Liver (tissue), 9 donors: ENCODE results near the gene C5orf58. TPM values are rescaled to one million over a fixed set of nuclear protein-coding genes. Genes with fewer than 3 reads are reported as not detected.

ENCODE experiments used
- DNase-seq: peaks from one replicate; pipeline ENCODE4 v3.0.0-alpha.2; 2017; ENCODE audit warnings: low spot score
- H3K27ac ChIP-seq, 2 donors: one replicate each; pipeline ENCODE4 v1.7.0; 2013; ENCODE audit warnings: inconsistent platforms in 2 of 2, low read length in 2 of 2, control low read depth in 1 of 2, low read depth in 1 of 2, mild to moderate bottlenecking in 1 of 2
- H3K27me3 ChIP-seq, 4 donors: one replicate each; pipeline versions ENCODE4 v1.6.1 to v1.7.0; 2013; ENCODE audit warnings: low read length in 3 of 4, inconsistent platforms in 1 of 4, mild to moderate bottlenecking in 1 of 4, moderate library complexity in 1 of 4; ENCODE audit not compliant: control insufficient read depth in 4 of 4, insufficient read depth in 4 of 4
- H3K36me3 ChIP-seq, 4 donors: one replicate each; pipeline versions ENCODE4 v1.6.1 to v1.7.0; 2013; ENCODE audit warnings: low read length in 3 of 4, mild to moderate bottlenecking in 3 of 4, low read depth in 1 of 4, moderate library complexity in 1 of 4; ENCODE audit not compliant: control insufficient read depth in 4 of 4, insufficient read depth in 3 of 4
- H3K4me1 ChIP-seq, 4 donors: one replicate each; pipeline versions ENCODE4 v1.6.1 to v1.7.0; 2013; ENCODE audit warnings: low read length in 3 of 4, mild to moderate bottlenecking in 3 of 4, moderate library complexity in 1 of 4; ENCODE audit not compliant: control insufficient read depth in 4 of 4, insufficient read depth in 4 of 4
- H3K4me3 ChIP-seq, 3 donors: one replicate each; pipeline versions ENCODE4 v1.6.1 to v1.7.0; 2013; ENCODE audit warnings: low read length in 3 of 3, control low read depth in 1 of 3, low read depth in 1 of 3, mild to moderate bottlenecking in 1 of 3
- H3K9ac ChIP-seq, 2 donors: one replicate each; pipeline ENCODE4 v1.7.0; 2013; ENCODE audit warnings: low read length in 2 of 2, mild to moderate bottlenecking in 2 of 2, moderate library complexity in 2 of 2, control low read depth in 1 of 2, low read depth in 1 of 2
- H3K9me3 ChIP-seq, 4 donors: one replicate each; pipeline versions ENCODE4 v1.6.1 to v1.7.0; 2013; ENCODE audit warnings: low read length in 3 of 4; ENCODE audit not compliant: control insufficient read depth in 4 of 4
- EGR1 ChIP-seq, 2 donors: IDR thresholded peaks; 2 replicates each; pipeline ENCODE4 v1.6.1; 2016 to 2018; ENCODE audit warnings: antibody characterized with exemption in 2 of 2, low read depth in 2 of 2
- FOXA1 ChIP-seq: IDR thresholded peaks from 2 replicates; pipeline ENCODE4 v1.6.1; 2016; ENCODE audit warnings: antibody characterized with exemption
- FOXA2 ChIP-seq: IDR thresholded peaks from 2 replicates; pipeline ENCODE4 v1.6.1; 2016; ENCODE audit warnings: antibody characterized with exemption
- GABPA ChIP-seq, 2 donors: IDR thresholded peaks in 1 of 2; conservative IDR thresholded peaks in 1 of 2; 2 replicates each; pipeline ENCODE4 v1.6.1; 2016; ENCODE audit warnings: antibody characterized with exemption in 2 of 2, mild to moderate bottlenecking in 1 of 2, moderate library complexity in 1 of 2
- HNF4G ChIP-seq: IDR thresholded peaks from 2 replicates; pipeline ENCODE4 v1.6.1; 2016; ENCODE audit warnings: antibody characterized with exemption
- JUND ChIP-seq, 2 donors: IDR thresholded peaks; 2 replicates each; pipeline ENCODE4 v1.6.1; 2016; ENCODE audit warnings: antibody characterized with exemption in 2 of 2
- NR2F2 ChIP-seq: IDR thresholded peaks from 2 replicates; pipeline ENCODE4 v1.6.1; 2016; ENCODE audit warnings: antibody characterized with exemption
- RAD21 ChIP-seq, 2 donors: IDR thresholded peaks; 2 replicates each; pipeline ENCODE4 v1.6.1; 2016; ENCODE audit warnings: antibody characterized with exemption in 2 of 2, mild to moderate bottlenecking in 2 of 2
- SP1 ChIP-seq: IDR thresholded peaks from 2 replicates; pipeline ENCODE4 v1.6.1; 2018; ENCODE audit warnings: antibody characterized with exemption, mild to moderate bottlenecking
- TAF1 ChIP-seq: conservative IDR thresholded peaks from 2 replicates; pipeline ENCODE4 v1.6.1; 2016; ENCODE audit warnings: antibody characterized with exemption, mild to moderate bottlenecking
- YY1 ChIP-seq: IDR thresholded peaks from 2 replicates; pipeline ENCODE4 v1.6.1; 2016; ENCODE audit warnings: antibody characterized with exemption, mild to moderate bottlenecking
- WGBS: extraction: QIAGEN DNeasy Blood & Tissue Kit; methylation state at CpG from one replicate; pipeline ENCODE4 v1.1.7; 2013; 5-methylcytosine and 5-hydroxymethylcytosine counted together
- polyA plus RNA-seq, 2 donors: library from polyadenylated mRNA; stranded (reverse) in 1 of 2; unstranded in 1 of 2; fragments of 200-250 nt in 1 of 2; fragments of >200 nt in 1 of 2; fragmentation: Nextera tagmentation in 1 of 2; extraction: Ambion mirVana in 1 of 2; gene quantifications; one replicate each; pipeline versions ENCODE4 v1.2.1 to v1.2.3, GENCODE V29; 2013 to 2015
- total RNA-seq, 2 donors: library from RNA; depleted of rRNA; stranded (reverse); fragments of >200 nt; gene quantifications; one replicate each; pipeline ENCODE4 v1.2.3, GENCODE V29; 2014
- TF ChIP-seq, protein P1 (sequence below): IDR thresholded peaks from 2 replicates; pipeline ENCODE4 v1.6.1; 2016; ENCODE audit warnings: antibody characterized with exemption, mild to moderate bottlenecking
- TF ChIP-seq, protein P2 (sequence below): fragments of 150-350 bp; IDR thresholded peaks from 2 replicates; pipeline ENCODE4 v1.5.1; 2017; ENCODE audit warnings: improper control_type of control experiment, low read depth, low read length; ENCODE audit not compliant: missing input control
- TF ChIP-seq, protein P3 (sequence below): IDR thresholded peaks from 2 replicates; pipeline ENCODE4 v1.6.1; 2016; ENCODE audit warnings: antibody characterized with exemption
- TF ChIP-seq, protein P4 (sequence below): IDR thresholded peaks from 2 replicates; pipeline ENCODE4 v1.6.1; 2016; ENCODE audit warnings: antibody characterized with exemption
- TF ChIP-seq, protein P5 (sequence below): IDR thresholded peaks from 2 replicates; pipeline ENCODE4 v1.6.1; 2016; ENCODE audit warnings: antibody characterized with exemption
- donor health status: healthy.
- donor health status: healthy.
- donor health status: healthy.
- donor health status: healthy.
- donor health status: healthy.

The C5orf58 gene
- total and polyA plus RNA-seq, 4 donors: 0.64 TPM; not detected in 3

DNA sequence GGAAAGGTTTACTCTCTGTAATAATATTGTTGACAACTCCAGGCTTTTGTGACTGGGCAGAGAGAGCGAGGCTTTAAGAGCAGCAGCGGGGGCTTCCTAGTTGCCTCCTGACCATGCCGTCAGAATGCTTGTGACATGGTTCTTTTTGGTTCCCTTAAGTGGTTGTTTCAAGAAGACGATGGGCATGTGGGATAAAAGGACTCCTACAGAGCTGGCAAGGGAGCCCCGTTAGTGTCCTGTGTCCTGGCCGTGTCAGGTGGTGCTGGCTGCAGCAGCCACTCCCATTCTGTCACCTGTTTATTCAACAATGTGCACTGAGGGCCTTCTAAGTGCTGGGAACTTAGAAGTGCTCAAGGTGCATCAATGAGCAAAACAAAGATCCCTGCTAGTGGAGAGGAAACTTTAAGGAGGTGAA is 45.1 kb downstream of the C5orf58 start:
- Histone ChIP-seq H3K4me1 (peaks cover 0 to 9% (median 5%) of the 10 kb centered on the region in 4 donors), H3K9ac (no peak overlapping the region), H3K27me3 (no peaks in the 10 kb centered on the region), H3K4me3 (no peak overlapping the region), H3K9me3 (no peaks in the 10 kb centered on the region), H3K36me3 (peaks cover 0 to 5% (median 1%) of the 10 kb centered on the region in 4 donors), H3K27ac (peak overlapping the region in 1 of 2 donors; percentile 5)
- no peak for DNase-seq
- 43% methylated on average over 6 of the region's 6 CpGs for WGBS
- TF ChIP-seq YY1: no peak
- TF ChIP-seq, protein P1, sequence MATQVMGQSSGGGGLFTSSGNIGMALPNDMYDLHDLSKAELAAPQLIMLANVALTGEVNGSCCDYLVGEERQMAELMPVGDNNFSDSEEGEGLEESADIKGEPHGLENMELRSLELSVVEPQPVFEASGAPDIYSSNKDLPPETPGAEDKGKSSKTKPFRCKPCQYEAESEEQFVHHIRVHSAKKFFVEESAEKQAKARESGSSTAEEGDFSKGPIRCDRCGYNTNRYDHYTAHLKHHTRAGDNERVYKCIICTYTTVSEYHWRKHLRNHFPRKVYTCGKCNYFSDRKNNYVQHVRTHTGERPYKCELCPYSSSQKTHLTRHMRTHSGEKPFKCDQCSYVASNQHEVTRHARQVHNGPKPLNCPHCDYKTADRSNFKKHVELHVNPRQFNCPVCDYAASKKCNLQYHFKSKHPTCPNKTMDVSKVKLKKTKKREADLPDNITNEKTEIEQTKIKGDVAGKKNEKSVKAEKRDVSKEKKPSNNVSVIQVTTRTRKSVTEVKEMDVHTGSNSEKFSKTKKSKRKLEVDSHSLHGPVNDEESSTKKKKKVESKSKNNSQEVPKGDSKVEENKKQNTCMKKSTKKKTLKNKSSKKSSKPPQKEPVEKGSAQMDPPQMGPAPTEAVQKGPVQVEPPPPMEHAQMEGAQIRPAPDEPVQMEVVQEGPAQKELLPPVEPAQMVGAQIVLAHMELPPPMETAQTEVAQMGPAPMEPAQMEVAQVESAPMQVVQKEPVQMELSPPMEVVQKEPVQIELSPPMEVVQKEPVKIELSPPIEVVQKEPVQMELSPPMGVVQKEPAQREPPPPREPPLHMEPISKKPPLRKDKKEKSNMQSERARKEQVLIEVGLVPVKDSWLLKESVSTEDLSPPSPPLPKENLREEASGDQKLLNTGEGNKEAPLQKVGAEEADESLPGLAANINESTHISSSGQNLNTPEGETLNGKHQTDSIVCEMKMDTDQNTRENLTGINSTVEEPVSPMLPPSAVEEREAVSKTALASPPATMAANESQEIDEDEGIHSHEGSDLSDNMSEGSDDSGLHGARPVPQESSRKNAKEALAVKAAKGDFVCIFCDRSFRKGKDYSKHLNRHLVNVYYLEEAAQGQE: no peak
- TF ChIP-seq, protein P2, sequence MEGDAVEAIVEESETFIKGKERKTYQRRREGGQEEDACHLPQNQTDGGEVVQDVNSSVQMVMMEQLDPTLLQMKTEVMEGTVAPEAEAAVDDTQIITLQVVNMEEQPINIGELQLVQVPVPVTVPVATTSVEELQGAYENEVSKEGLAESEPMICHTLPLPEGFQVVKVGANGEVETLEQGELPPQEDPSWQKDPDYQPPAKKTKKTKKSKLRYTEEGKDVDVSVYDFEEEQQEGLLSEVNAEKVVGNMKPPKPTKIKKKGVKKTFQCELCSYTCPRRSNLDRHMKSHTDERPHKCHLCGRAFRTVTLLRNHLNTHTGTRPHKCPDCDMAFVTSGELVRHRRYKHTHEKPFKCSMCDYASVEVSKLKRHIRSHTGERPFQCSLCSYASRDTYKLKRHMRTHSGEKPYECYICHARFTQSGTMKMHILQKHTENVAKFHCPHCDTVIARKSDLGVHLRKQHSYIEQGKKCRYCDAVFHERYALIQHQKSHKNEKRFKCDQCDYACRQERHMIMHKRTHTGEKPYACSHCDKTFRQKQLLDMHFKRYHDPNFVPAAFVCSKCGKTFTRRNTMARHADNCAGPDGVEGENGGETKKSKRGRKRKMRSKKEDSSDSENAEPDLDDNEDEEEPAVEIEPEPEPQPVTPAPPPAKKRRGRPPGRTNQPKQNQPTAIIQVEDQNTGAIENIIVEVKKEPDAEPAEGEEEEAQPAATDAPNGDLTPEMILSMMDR: no peak
- TF ChIP-seq FOXA2: no peak
- no peak for TF ChIP-seq HNF4G
- TF ChIP-seq TAF1: no peak
- no peak for TF ChIP-seq NR2F2
- TF ChIP-seq RAD21 (IDR thresholded peaks at IDR 0.05): no peak
- no peak for TF ChIP-seq GABPA (IDR thresholded peaks at IDR 0.05 in 1 of 2, conservative IDR thresholded peaks at IDR 0.05 in 1 of 2)
- no peak for TF ChIP-seq SP1
- no peak for TF ChIP-seq JUND (IDR thresholded peaks at IDR 0.05)

DNA sequence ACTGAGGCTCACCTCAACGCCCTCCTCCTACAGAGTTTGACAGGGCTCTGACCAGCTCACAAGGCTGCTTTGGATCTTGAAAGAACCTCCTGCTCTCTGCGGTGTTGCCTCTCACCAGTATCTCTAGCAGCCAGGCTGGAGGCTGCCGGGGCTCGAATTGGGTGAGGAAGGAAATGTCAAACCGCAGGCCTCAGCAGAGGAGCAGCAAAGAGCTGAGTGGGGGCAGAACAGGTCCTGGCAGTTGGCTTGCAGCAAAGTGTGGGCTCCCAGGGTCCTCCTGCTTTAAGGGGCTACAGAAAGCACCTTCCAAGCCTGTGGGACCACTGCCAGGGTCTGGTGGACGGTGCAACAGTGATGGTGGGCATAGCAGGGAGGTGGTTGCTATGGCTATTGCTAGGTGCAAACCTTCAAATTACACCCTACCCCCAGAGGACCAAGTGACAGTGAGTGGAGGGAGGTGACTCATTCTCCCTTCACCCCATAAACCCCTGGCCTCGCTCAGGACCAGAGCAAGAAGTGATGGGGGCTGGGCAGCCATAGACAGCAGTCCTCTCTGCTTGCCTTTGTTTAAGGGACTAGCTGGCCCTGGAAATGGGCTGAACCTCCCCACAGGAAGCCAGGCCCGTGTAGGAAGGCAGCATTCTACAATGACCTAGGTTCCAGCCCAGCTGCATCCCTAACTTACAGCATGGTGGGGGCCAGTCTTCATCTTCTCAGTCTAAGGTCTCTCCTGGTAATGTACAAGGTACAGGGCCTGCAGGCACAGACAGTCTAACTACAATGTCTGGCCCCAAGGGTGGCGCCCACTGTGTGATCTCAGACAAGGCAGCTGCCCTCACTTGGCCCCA is 46.0 kb downstream of the C5orf58 start:
- Histone ChIP-seq H3K4me1 (peaks cover 0 to 6% (median 3%) of the 10 kb centered on the region in 4 donors), H3K36me3 (peaks cover 0 to 2% (median 0%) of the 10 kb centered on the region in 4 donors), H3K9ac (no peak overlapping the region), H3K27me3 (no peaks in the 10 kb centered on the region), H3K27ac (peak overlapping the region in 1 of 2 donors; percentile 24), H3K4me3 (no peak overlapping the region), H3K9me3 (peaks cover 0 to 5% (median 0%) of the 10 kb centered on the region in 4 donors)
- DNase-seq: no peak
- WGBS: 53% methylated on average over 9 of the region's 9 CpGs
- no peak for TF ChIP-seq HNF4G
- TF ChIP-seq GABPA (IDR thresholded peaks at IDR 0.05 in 1 of 2, conservative IDR thresholded peaks at IDR 0.05 in 1 of 2): no peak
- no peak for TF ChIP-seq JUND (IDR thresholded peaks at IDR 0.05)
- TF ChIP-seq EGR1 (IDR thresholded peaks at IDR 0.05; ENCODE audit: low read depth in 2 of 2): no peak
- TF ChIP-seq SP1: no peak
- TF ChIP-seq, protein P3, sequence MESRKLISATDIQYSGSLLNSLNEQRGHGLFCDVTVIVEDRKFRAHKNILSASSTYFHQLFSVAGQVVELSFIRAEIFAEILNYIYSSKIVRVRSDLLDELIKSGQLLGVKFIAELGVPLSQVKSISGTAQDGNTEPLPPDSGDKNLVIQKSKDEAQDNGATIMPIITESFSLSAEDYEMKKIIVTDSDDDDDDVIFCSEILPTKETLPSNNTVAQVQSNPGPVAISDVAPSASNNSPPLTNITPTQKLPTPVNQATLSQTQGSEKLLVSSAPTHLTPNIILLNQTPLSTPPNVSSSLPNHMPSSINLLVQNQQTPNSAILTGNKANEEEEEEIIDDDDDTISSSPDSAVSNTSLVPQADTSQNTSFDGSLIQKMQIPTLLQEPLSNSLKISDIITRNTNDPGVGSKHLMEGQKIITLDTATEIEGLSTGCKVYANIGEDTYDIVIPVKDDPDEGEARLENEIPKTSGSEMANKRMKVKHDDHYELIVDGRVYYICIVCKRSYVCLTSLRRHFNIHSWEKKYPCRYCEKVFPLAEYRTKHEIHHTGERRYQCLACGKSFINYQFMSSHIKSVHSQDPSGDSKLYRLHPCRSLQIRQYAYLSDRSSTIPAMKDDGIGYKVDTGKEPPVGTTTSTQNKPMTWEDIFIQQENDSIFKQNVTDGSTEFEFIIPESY: no peak
- TF ChIP-seq FOXA1: no peak
- TF ChIP-seq, protein P2: no peak
- TF ChIP-seq, protein P4, sequence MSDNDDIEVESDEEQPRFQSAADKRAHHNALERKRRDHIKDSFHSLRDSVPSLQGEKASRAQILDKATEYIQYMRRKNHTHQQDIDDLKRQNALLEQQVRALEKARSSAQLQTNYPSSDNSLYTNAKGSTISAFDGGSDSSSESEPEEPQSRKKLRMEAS: no peak
- no peak for TF ChIP-seq YY1
- TF ChIP-seq, protein P1: no peak
- TF ChIP-seq, protein P5, sequence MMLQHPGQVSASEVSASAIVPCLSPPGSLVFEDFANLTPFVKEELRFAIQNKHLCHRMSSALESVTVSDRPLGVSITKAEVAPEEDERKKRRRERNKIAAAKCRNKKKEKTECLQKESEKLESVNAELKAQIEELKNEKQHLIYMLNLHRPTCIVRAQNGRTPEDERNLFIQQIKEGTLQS: no peak
